Amniotic epithelial cell (primary cell): ENCODE data around the gene HK3.

Experiments used
- DNase-seq: peaks from one replicate; pipeline ENCODE4 v3.0.0-alpha.2; 2010; ENCODE audit warnings: low read depth

Gene HK3

GRCh38 chr5:176868731-176869130 lies 30.4 kb downstream of the HK3 start:
- no peak for DNase-seq

GRCh38 chr5:176868126-176868525 lies 31.0 kb downstream of the HK3 start:
- DNase-seq = no peak

GRCh38 chr5:176866707-176867310 lies 32.3 kb downstream of the HK3 start:
- no peak for DNase-seq

- DNase-seq = no peak
These were observed 33.2 kb downstream of the HK3 start for GRCh38 chr5:176865964-176866363.

- no peak for DNase-seq
These were observed 34.4 kb downstream of the HK3 start for GRCh38 chr5:176864755-176865154.

GRCh38 chr5:176863765-176864098 lies 35.4 kb downstream of the HK3 start:
- DNase-seq = no peak

GRCh38 chr5:176863041-176863764 lies 35.9 kb downstream of the HK3 start:
- no peak for DNase-seq

- no peak for DNase-seq
These were observed 36.7 kb downstream of the HK3 start for GRCh38 chr5:176862330-176862995.

GRCh38 chr5:176861276-176861675 lies 37.9 kb downstream of the HK3 start:
- DNase-seq = no peak

GRCh38 chr5:176860381-176860780 lies 38.8 kb downstream of the HK3 start:
- no peak for DNase-seq

- no peak for DNase-seq
These were observed 39.2 kb downstream of the HK3 start for GRCh38 chr5:176859916-176860315.

- no peak for DNase-seq
These were observed 41.3 kb downstream of the HK3 start for GRCh38 chr5:176857894-176858273.

- no peak for DNase-seq
These were observed 41.8 kb downstream of the HK3 start for GRCh38 chr5:176857216-176857893.

- DNase-seq = no peak
These were observed 42.4 kb downstream of the HK3 start for GRCh38 chr5:176856746-176857145.

GRCh38 chr5:176855598-176855997 lies 43.5 kb downstream of the HK3 start:
- no peak for DNase-seq

GRCh38 chr5:176854164-176854563 lies 45.0 kb downstream of the HK3 start:
- no peak for DNase-seq

GRCh38 chr5:176853151-176853778 lies 45.9 kb downstream of the HK3 start:
- no peak for DNase-seq

GRCh38 chr5:176851871-176852658 lies 47.1 kb downstream of the HK3 start:
- DNase-seq = no peak

- DNase-seq = no peak
These were observed 47.8 kb downstream of the HK3 start for GRCh38 chr5:176851380-176851779.

- DNase-seq = no peak
These were observed 48.5 kb downstream of the HK3 start for GRCh38 chr5:176850371-176851245.
